ENCODE measurements around the gene SIAH2.

SIAH2 gene

GRCh38 chr3:150740733-150741496, 22.1 kb downstream of the SIAH2 start:
- no peak overlapping the region for H3K27ac ChIP-seq (replicated peaks)
- H3K27me3 ChIP-seq (ENCODE audit: insufficient read depth, poor library complexity, severe bottlenecking) = no peaks in the 10 kb centered on the region
- no peak for DNase-seq (ENCODE audit: low read depth in 1 of 2, low spot score in 1 of 2)
- no peak overlapping the region for H3K4me3 ChIP-seq (replicated peaks; ENCODE audit: insufficient read depth, low read length)
- TF ChIP-seq CTCF (IDR thresholded peaks at IDR 0.05; ENCODE audit: insufficient read depth, low read length) = no peak
- TF ChIP-seq REST (IDR thresholded peaks at IDR 0.05; ENCODE audit: insufficient replicate concordance, low read depth) = no peak

- Histone ChIP-seq H3K4me3 (replicated peaks; ENCODE audit: insufficient read depth, low read length) (no peak overlapping the region), H3K27me3 (ENCODE audit: insufficient read depth, poor library complexity, severe bottlenecking) (no peaks in the 10 kb centered on the region), H3K27ac (replicated peaks) (peak overlapping the region; percentile 9; the same call in 1 of the 2 replicates)
- TF ChIP-seq CTCF (IDR thresholded peaks at IDR 0.05; ENCODE audit: insufficient read depth, low read length) (no peak), SPI1 (IDR thresholded peaks at IDR 0.05; ENCODE audit: borderline replicate concordance, low read depth) (no peak), GABPA (IDR thresholded peaks at IDR 0.05; ENCODE audit: low read depth) (no peak), REST (IDR thresholded peaks at IDR 0.05; ENCODE audit: insufficient replicate concordance, low read depth) (no peak), POLR2AphosphoS5 (IDR thresholded peaks at IDR 0.05; ENCODE audit: low read depth) (peak; percentile 23; the same call in 1 of the 2 replicates)
- no peak for DNase-seq (ENCODE audit: low read depth in 1 of 2, low spot score in 1 of 2)
These were observed 22.9 kb downstream of the SIAH2 start for GRCh38 chr3:150739877-150740645.

GRCh38 chr3:150739200-150739863, 23.6 kb downstream of the SIAH2 start:
- no peak overlapping the region for H3K4me3 ChIP-seq (replicated peaks; ENCODE audit: insufficient read depth, low read length)
- no peak for TF ChIP-seq GABPA (IDR thresholded peaks at IDR 0.05; ENCODE audit: low read depth)
- TF ChIP-seq SPI1 (IDR thresholded peaks at IDR 0.05; ENCODE audit: borderline replicate concordance, low read depth) = 0 out of 2 replicates have a peak, but pooled peaks have one; percentile 10
- no peak for DNase-seq (ENCODE audit: low read depth in 1 of 2, low spot score in 1 of 2)
- H3K27me3 ChIP-seq (ENCODE audit: insufficient read depth, poor library complexity, severe bottlenecking) = no peaks in the 10 kb centered on the region
- peak overlapping the region; percentile 61 for H3K27ac ChIP-seq (replicated peaks)

- Histone ChIP-seq H3K27ac (replicated peaks) (peak overlapping the region; percentile 61), H3K4me3 (replicated peaks; ENCODE audit: insufficient read depth, low read length) (no peak overlapping the region), H3K27me3 (ENCODE audit: insufficient read depth, poor library complexity, severe bottlenecking) (no peaks in the 10 kb centered on the region)
- no peak for DNase-seq (ENCODE audit: low read depth in 1 of 2, low spot score in 1 of 2)
- TF ChIP-seq GABPA (IDR thresholded peaks at IDR 0.05; ENCODE audit: low read depth) (no peak), SPI1 (IDR thresholded peaks at IDR 0.05; ENCODE audit: borderline replicate concordance, low read depth) (no peak), POLR2AphosphoS5 (IDR thresholded peaks at IDR 0.05; ENCODE audit: low read depth) (no peak), CTCF (IDR thresholded peaks at IDR 0.05; ENCODE audit: insufficient read depth, low read length) (no peak), REST (IDR thresholded peaks at IDR 0.05; ENCODE audit: insufficient replicate concordance, low read depth) (no peak)
These were observed 24.3 kb downstream of the SIAH2 start for GRCh38 chr3:150738688-150739087.
